WTC11 (cell line): ENCODE measurements around the gene TSHZ1. TPM values are rescaled to one million over a fixed set of nuclear protein-coding genes. Genes with fewer than 3 reads are reported as not detected.

Experiments used
- ATAC-seq: fragments of 200-7000 bp; cut with Tn5 transposase; 2 replicates; pipeline ENCODE4 v1.10.0; 2021; ENCODE audit warnings: mild to moderate bottlenecking, moderate library complexity
- CTCF ChIA-PET: fragments of 300-600 bp; sonication (Branson Sonifier 250); formaldehyde crosslinking; loops from one replicate; lab custom pipeline; 2021; ENCODE audit warnings: antibody characterized with exemption; lab: Charles Lee
- POLR2A ChIA-PET: fragments of 350-600 bp; sonication (Branson Sonifier 250); formaldehyde crosslinking; loops from one replicate; lab custom pipeline; 2021; ENCODE audit warnings: antibody characterized with exemption; lab: Charles Lee
- DNase-seq: peaks from one replicate; pipeline ENCODE4 v3.0.0; 2021; ENCODE audit warnings: low spot score
- H3K27ac Mint-ChIP-seq: 2 replicates; pipeline ENCODE4 v1.8.0; 2021; ENCODE audit warnings: mixed read lengths
- H3K27me3 Mint-ChIP-seq: 2 replicates; pipeline ENCODE4 v1.8.0; 2021; ENCODE audit warnings: low read depth, mild to moderate bottlenecking, moderate library complexity, mixed read lengths
- H3K36me3 Mint-ChIP-seq: 2 replicates; pipeline ENCODE4 v1.8.0; 2021; ENCODE audit warnings: mixed read lengths
- H3K4me1 Mint-ChIP-seq: 2 replicates; pipeline ENCODE4 v1.8.0; 2022; ENCODE audit warnings: mixed read lengths
- H3K4me3 Mint-ChIP-seq: 2 replicates; pipeline ENCODE4 v1.8.0; 2021; ENCODE audit warnings: mild to moderate bottlenecking, moderate library complexity, mixed read lengths
- H3K9me3 Mint-ChIP-seq: 2 replicates; pipeline ENCODE4 v1.8.0; 2021; ENCODE audit warnings: mixed read lengths
- CREM ChIP-seq: sonication (generic); formaldehyde crosslinking; IDR thresholded peaks from 2 replicates; pipeline ENCODE4 v1.8.1; 2022; ENCODE audit warnings: mild to moderate bottlenecking, missing genetic modification reagents, moderate library complexity
- GABPB1 ChIP-seq: sonication (generic); formaldehyde crosslinking; IDR thresholded peaks from 2 replicates; pipeline ENCODE4 v1.8.1; 2023; ENCODE audit warnings: mild to moderate bottlenecking, missing genetic modification reagents
- IRF2 ChIP-seq: sonication (generic); formaldehyde crosslinking; IDR thresholded peaks from 2 replicates; pipeline ENCODE4 v1.8.0; 2022; ENCODE audit warnings: low read depth, missing genetic modification reagents, borderline replicate concordance
- SOX15 ChIP-seq: fragments of 250-450 bp; sonication (Bioruptor Pico); IDR thresholded peaks from 2 replicates; pipeline ENCODE4 v1.9.0; 2021; ENCODE audit warnings: mild to moderate bottlenecking
- SP1 ChIP-seq: sonication (generic); formaldehyde crosslinking; conservative IDR thresholded peaks from 2 replicates; pipeline ENCODE4 v1.8.1; 2022; ENCODE audit warnings: missing genetic modification reagents
- ZNF219 ChIP-seq: sonication (generic); formaldehyde crosslinking; IDR thresholded peaks from 2 replicates; pipeline ENCODE4 v1.8.0; 2023; ENCODE audit warnings: missing genetic modification reagents, mild to moderate bottlenecking, borderline replicate concordance
- ZNF416 ChIP-seq: fragments of 250-450 bp; sonication (Bioruptor Pico); IDR thresholded peaks from 2 replicates; pipeline ENCODE4 v1.9.0; 2021; ENCODE audit warnings: mild to moderate bottlenecking, inconsistent platforms
- total RNA-seq: library from RNA; stranded (reverse); gene quantifications from 3 replicates; pipeline ENCODE4 v1.2.3, GENCODE V29; 2021
- TF ChIP-seq, protein P1 (sequence below): fragments of 250-450 bp; sonication (Bioruptor Pico); IDR thresholded peaks from 2 replicates; pipeline ENCODE4 v1.9.0; 2021; ENCODE audit warnings: moderate library complexity, mild to moderate bottlenecking, inconsistent platforms, borderline replicate concordance
- TF ChIP-seq, protein P2 (sequence below): fragments of 200-600 bp; IDR thresholded peaks from 2 replicates; pipeline ENCODE4 v1.8.0; 2022; ENCODE audit warnings: antibody characterized with exemption
- TF ChIP-seq, protein P3 (sequence below): sonication (generic); formaldehyde crosslinking; IDR thresholded peaks from 2 replicates; pipeline ENCODE4 v1.8.1; 2023; ENCODE audit warnings: mild to moderate bottlenecking, moderate library complexity, missing genetic modification reagents
- TF ChIP-seq, protein P4 (sequence below): sonication (generic); formaldehyde crosslinking; IDR thresholded peaks from 2 replicates; pipeline ENCODE4 v1.8.1; 2023; ENCODE audit warnings: mild to moderate bottlenecking, missing genetic modification reagents

The TSHZ1 gene
- total RNA-seq, 1 experiment from 2014 or later, result 2.9 TPM

DNA sequence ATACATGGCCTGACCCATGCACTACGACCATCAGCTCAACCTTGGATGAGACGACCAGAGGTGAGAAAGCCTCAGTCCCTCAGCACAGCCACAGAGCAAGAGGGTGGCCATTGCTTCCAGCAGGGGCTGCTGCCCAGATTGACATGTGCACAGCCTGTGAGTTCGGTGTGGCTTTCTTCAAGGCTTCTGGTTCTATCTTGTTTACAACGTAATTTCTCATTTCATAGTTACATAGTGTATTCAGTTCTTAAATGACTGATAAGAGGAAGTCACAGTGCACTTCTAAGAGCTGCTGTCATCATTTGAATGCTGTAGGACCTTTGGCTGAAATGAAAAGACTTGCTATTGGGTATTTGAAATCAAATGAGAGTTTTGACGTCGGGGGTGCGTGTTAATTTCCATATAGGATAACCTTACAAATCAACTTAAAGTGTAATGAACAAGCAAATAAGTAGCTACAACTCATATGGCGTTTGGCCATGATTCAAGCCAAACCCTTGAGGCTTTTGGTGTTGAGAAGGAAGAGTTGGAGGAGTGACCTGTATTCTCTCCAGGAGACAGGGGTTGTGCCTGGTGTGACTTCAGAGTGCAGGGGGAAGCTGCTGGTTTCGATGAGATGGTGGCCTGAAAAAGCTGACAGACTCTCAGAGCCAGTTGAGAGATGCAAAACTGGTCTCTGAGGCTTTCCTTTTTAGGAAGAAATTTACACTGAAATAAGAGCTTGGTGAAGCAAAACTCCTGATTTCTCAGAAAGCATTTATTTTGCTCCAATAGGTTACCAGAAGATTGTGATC lies 51.0 kb downstream of the TSHZ1 start (continued):
- TF ChIP-seq GABPB1 (CRISPR knock-in tag), result no peak
- TF ChIP-seq, protein P1, sequence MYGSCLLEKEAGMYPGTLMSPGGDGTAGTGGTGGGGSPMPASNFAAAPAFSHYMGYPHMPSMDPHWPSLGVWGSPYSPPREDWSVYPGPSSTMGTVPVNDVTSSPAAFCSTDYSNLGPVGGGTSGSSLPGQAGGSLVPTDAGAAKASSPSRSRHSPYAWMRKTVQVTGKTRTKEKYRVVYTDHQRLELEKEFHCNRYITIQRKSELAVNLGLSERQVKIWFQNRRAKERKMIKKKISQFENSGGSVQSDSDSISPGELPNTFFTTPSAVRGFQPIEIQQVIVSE (CRISPR knock-in tag), result no peak
- TF ChIP-seq SP1 (CRISPR knock-in tag), result no peak
- TF ChIP-seq ZNF416, result no peak

DNA sequence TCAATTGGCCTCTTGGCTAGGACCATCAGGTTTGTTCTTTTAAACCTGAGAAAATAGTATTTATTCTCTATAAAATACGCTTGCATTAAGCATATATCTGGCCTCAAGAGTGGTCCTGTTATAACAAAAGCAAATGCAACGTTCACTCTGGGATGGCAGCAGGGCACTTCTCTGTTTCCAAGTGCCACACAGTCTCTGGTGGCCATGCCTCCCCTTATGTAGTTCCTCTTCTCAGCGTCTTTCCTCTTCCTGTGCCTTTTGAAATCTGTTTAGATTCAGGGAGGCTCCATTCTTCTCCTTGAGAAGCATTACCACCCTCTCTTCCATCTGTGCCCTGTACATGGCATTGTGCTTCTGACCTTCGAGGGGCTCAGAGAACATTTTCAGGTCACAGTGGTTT lies 51.9 kb downstream of the TSHZ1 start:
- ChIA-PET CTCF (no interaction called here), POLR2A (no interaction called here)
- H3K36me3 Mint-ChIP-seq, result no peaks in the 10 kb centered on the region
- TF ChIP-seq, protein P2, sequence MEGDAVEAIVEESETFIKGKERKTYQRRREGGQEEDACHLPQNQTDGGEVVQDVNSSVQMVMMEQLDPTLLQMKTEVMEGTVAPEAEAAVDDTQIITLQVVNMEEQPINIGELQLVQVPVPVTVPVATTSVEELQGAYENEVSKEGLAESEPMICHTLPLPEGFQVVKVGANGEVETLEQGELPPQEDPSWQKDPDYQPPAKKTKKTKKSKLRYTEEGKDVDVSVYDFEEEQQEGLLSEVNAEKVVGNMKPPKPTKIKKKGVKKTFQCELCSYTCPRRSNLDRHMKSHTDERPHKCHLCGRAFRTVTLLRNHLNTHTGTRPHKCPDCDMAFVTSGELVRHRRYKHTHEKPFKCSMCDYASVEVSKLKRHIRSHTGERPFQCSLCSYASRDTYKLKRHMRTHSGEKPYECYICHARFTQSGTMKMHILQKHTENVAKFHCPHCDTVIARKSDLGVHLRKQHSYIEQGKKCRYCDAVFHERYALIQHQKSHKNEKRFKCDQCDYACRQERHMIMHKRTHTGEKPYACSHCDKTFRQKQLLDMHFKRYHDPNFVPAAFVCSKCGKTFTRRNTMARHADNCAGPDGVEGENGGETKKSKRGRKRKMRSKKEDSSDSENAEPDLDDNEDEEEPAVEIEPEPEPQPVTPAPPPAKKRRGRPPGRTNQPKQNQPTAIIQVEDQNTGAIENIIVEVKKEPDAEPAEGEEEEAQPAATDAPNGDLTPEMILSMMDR, result no peak
- TF ChIP-seq SOX15 (CRISPR knock-in tag) (no peak), IRF2 (CRISPR knock-in tag) (no peak), CREM (no peak)
- no peaks in the 10 kb centered on the region for H3K9me3 Mint-ChIP-seq
- H3K27me3 Mint-ChIP-seq, result no peaks in the 10 kb centered on the region
- no peak overlapping the region for H3K27ac Mint-ChIP-seq
- no peak overlapping the region for H3K4me3 Mint-ChIP-seq
- DNase-seq (no peak), ATAC-seq (no peak)
- peaks cover 9% of the 10 kb centered on the region; the same call in 1 of the 2 replicates for H3K4me1 Mint-ChIP-seq

DNA sequence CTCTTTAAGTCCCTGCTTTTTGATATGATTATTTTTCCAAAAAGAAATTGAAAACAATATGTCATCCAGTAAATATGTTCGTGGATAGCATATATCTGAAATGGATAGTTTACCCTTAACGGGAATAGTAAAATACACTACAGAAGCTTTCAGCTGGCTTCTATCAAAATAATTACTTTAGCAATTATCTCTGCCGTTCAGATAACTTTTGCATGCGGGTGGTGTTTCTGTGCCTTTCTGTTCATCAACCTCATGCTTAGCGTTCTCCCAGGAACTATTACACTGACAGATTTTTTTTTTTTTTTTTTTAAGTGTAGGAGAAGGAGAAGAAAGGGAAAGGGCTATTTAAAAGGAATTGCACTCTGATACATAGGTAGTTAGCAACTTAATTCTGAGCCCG lies 53.6 kb downstream of the TSHZ1 start:
- ChIA-PET CTCF (interaction anchor here (0.6 kb wide), 1 partner anchor 18 kb away, joined by 3 read pairs; no protein-coding TSS in a partner anchor), POLR2A (interaction anchor here (0.7 kb wide), 1 partner anchor 500 kb away, joined by 5 read pairs; no protein-coding TSS in a partner anchor)
- ATAC-seq (no peak), DNase-seq (no peak)
- H3K27me3 Mint-ChIP-seq, result no peaks in the 10 kb centered on the region
- no peaks in the 10 kb centered on the region for H3K36me3 Mint-ChIP-seq
- peaks cover 14% of the 10 kb centered on the region for H3K4me1 Mint-ChIP-seq
- TF ChIP-seq, protein P3, sequence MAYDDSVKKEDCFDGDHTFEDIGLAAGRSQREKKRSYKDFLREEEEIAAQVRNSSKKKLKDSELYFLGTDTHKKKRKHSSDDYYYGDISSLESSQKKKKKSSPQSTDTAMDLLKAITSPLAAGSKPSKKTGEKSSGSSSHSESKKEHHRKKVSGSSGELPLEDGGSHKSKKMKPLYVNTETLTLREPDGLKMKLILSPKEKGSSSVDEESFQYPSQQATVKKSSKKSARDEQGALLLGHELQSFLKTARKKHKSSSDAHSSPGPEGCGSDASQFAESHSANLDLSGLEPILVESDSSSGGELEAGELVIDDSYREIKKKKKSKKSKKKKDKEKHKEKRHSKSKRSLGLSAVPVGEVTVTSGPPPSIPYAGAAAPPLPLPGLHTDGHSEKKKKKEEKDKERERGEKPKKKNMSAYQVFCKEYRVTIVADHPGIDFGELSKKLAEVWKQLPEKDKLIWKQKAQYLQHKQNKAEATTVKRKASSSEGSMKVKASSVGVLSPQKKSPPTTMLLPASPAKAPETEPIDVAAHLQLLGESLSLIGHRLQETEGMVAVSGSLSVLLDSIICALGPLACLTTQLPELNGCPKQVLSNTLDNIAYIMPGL, result no peak
- H3K9me3 Mint-ChIP-seq, result no peaks in the 10 kb centered on the region
- H3K27ac Mint-ChIP-seq, result no peak overlapping the region; the same call in 1 of the 2 replicates
- no peak overlapping the region for H3K4me3 Mint-ChIP-seq

DNA sequence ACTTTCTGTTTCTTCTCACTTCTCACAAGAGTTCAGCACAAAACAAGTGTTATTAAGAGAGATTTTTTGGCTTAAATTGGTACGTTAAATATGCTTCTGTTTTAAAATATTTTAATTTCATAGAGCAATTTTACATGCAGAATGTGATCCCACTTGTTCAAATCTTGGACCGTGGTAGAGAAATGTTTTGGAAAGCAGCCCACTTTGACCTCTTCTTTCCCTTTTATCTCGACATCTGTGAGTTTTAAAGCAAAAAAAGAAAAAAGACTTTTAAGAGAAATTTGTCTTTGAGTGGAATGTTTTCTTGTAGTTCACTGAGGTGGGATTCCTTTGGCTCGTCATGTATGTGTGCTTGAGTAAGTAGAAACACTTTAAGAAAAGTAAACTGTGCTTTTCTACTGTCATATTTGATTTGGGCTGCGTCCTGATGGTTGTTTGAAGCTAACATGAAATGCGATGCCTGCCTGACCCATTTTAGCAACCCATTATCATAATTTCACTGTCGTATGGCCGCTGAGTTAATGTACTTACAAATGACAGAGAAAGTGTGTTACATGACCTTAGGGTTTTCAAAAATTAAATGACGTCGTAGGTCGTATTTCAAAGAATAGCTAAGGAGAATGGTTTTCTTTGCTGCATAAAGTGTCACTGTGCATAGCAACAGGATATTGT lies 54.5 kb downstream of the TSHZ1 start:
- CTCF ChIA-PET, result interaction anchor here (0.6 kb wide), 1 partner anchor 19 kb away, joined by 3 read pairs; no protein-coding TSS in a partner anchor
- TF ChIP-seq, protein P4, sequence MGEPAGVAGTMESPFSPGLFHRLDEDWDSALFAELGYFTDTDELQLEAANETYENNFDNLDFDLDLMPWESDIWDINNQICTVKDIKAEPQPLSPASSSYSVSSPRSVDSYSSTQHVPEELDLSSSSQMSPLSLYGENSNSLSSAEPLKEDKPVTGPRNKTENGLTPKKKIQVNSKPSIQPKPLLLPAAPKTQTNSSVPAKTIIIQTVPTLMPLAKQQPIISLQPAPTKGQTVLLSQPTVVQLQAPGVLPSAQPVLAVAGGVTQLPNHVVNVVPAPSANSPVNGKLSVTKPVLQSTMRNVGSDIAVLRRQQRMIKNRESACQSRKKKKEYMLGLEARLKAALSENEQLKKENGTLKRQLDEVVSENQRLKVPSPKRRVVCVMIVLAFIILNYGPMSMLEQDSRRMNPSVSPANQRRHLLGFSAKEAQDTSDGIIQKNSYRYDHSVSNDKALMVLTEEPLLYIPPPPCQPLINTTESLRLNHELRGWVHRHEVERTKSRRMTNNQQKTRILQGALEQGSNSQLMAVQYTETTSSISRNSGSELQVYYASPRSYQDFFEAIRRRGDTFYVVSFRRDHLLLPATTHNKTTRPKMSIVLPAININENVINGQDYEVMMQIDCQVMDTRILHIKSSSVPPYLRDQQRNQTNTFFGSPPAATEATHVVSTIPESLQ (CRISPR knock-in tag), result no peak
- TF ChIP-seq ZNF219 (no peak), SP1 (CRISPR knock-in tag) (no peak)
- Mint-ChIP-seq H3K9me3 (no peaks in the 10 kb centered on the region), H3K27ac (no peak overlapping the region), H3K27me3 (no peaks in the 10 kb centered on the region), H3K4me3 (no peak overlapping the region), H3K36me3 (no peaks in the 10 kb centered on the region), H3K4me1 (peaks cover 17% of the 10 kb centered on the region)
- DNase-seq (no peak), ATAC-seq (no peak)
- POLR2A ChIA-PET, result interaction anchor here (0.7 kb wide), 1 partner anchor 499 kb away, joined by 5 read pairs; no protein-coding TSS in a partner anchor
